Natural killer cell (primary cell): ENCODE results near the gene CALN1. TPM values are rescaled to one million over a fixed set of nuclear protein-coding genes. Genes with fewer than 3 reads are reported as not detected.

Experiments used
- ATAC-seq, 3 donors: fragments of 150-1000 bp in 2 of 3; fragments of 200-7000 bp in 1 of 3; cut with Tn5 transposase; 1 replicate in 1 of 3; 2 replicates in 2 of 3; pipeline ENCODE4 v1.10.0; 2021; ENCODE audit warnings: mild to moderate bottlenecking in 2 of 3, moderate library complexity in 2 of 3
- DNase-seq, 2 donors: peaks; one replicate each; pipeline versions ENCODE4 v3.0.0 to v3.0.0-alpha.2; 2013 to 2021; ENCODE audit warnings: mixed read lengths in 1 of 2
- H3K27ac ChIP-seq: one replicate; pipeline ENCODE4 v1.5.1; 2013; ENCODE audit warnings: mild to moderate bottlenecking, low read length
- H3K27me3 ChIP-seq: one replicate; pipeline ENCODE4 v1.6.1; 2013; ENCODE audit warnings: low read length; ENCODE audit not compliant: control insufficient read depth, insufficient read depth
- H3K36me3 ChIP-seq: one replicate; pipeline ENCODE4 v1.6.1; 2013; ENCODE audit warnings: low read length; ENCODE audit not compliant: control insufficient read depth, insufficient read depth
- H3K4me1 ChIP-seq: one replicate; pipeline ENCODE4 v1.6.1; 2013; ENCODE audit warnings: low read length; ENCODE audit not compliant: control insufficient read depth, insufficient read depth
- H3K4me3 ChIP-seq: one replicate; pipeline ENCODE4 v1.5.1; 2013; ENCODE audit warnings: low read length
- H3K9me3 ChIP-seq: one replicate; pipeline ENCODE4 v1.6.1; 2013; ENCODE audit warnings: low read length; ENCODE audit not compliant: control insufficient read depth, insufficient read depth
- H3K27ac Mint-ChIP-seq, 2 donors: one replicate each; pipeline ENCODE4 v1.8.0; 2022; ENCODE audit warnings: mild to moderate bottlenecking in 2 of 2, mixed read lengths in 2 of 2, moderate library complexity in 1 of 2
- H3K27me3 Mint-ChIP-seq, 2 donors: one replicate each; pipeline ENCODE4 v1.8.0; 2022; ENCODE audit warnings: low read depth in 2 of 2, mixed read lengths in 2 of 2
- H3K36me3 Mint-ChIP-seq: one replicate; pipeline ENCODE4 v1.8.0; 2022; ENCODE audit warnings: mixed read lengths
- H3K4me1 Mint-ChIP-seq, 2 donors: one replicate each; pipeline ENCODE4 v1.8.0; 2022; ENCODE audit warnings: mixed read lengths in 2 of 2
- H3K4me3 Mint-ChIP-seq: one replicate; pipeline ENCODE4 v1.8.0; 2022; ENCODE audit warnings: mild to moderate bottlenecking, moderate library complexity, mixed read lengths
- H3K9me3 Mint-ChIP-seq, 2 donors: one replicate each; pipeline ENCODE4 v1.8.0; 2022; ENCODE audit warnings: mixed read lengths in 2 of 2
- WGBS: methylation state at CpG from one replicate; pipeline ENCODE4 v1.1.7; 2013; ENCODE audit warnings: missing lambda C conversion rate; ENCODE audit not compliant: insufficient coverage; 5-methylcytosine and 5-hydroxymethylcytosine counted together
- intact Hi-C: fragments of 100-400 bp; cut with micrococcal nuclease; formaldehyde crosslinking; loops from one replicate; pipeline ENCODE4 v1.14.2; 2022
- total RNA-seq, 4 donors: library from RNA; stranded (reverse); fragments of 120-200 nt in 1 of 4; gene quantifications; one replicate each; pipeline versions ENCODE4 v1.2.3 to v1.2.4, GENCODE V29; 2013 to 2022
- TF ChIP-seq, protein P1 (sequence below): fragments of 200-600 bp; IDR thresholded peaks from one replicate; pipeline ENCODE4 v1.8.0; 2022; ENCODE audit warnings: antibody characterized with exemption

The CALN1 gene
- total RNA-seq, 3 donors from 2014 or later (not counting 1 experiment from before 2014, with no cell fraction given): 0.18 TPM; not detected in 2

DNA sequence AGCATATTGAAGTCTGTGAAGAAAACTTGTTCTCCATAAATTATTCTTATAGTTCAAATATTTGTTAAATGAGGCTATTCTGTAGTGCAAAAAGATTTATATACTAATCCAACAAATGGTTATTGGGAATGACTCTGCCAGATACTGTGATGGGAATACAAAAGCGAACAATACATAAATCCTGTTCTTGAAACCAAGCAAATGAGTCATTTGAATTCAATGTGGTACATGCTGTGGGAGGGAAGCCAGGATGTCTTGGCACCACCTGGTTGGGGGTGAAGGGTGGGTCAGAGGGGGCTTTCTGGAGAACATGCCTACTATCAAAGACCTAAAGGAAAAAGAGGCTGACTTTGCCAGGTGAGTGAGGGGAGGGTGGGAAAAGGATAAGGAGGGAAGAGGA is 594.2 kb downstream of the CALN1 start:
- H3K36me3 Mint-ChIP-seq: no peaks in the 10 kb centered on the region
- H3K4me1 ChIP-seq: no peaks in the 10 kb centered on the region
- DNase-seq: no peak
- TF ChIP-seq, protein P1, sequence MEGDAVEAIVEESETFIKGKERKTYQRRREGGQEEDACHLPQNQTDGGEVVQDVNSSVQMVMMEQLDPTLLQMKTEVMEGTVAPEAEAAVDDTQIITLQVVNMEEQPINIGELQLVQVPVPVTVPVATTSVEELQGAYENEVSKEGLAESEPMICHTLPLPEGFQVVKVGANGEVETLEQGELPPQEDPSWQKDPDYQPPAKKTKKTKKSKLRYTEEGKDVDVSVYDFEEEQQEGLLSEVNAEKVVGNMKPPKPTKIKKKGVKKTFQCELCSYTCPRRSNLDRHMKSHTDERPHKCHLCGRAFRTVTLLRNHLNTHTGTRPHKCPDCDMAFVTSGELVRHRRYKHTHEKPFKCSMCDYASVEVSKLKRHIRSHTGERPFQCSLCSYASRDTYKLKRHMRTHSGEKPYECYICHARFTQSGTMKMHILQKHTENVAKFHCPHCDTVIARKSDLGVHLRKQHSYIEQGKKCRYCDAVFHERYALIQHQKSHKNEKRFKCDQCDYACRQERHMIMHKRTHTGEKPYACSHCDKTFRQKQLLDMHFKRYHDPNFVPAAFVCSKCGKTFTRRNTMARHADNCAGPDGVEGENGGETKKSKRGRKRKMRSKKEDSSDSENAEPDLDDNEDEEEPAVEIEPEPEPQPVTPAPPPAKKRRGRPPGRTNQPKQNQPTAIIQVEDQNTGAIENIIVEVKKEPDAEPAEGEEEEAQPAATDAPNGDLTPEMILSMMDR: no peak
- H3K27me3 Mint-ChIP-seq: no peaks in the 10 kb centered on the region
- no peak overlapping the region for H3K27ac ChIP-seq
- no peaks in the 10 kb centered on the region for H3K27me3 ChIP-seq
- H3K36me3 ChIP-seq: no peaks in the 10 kb centered on the region
- H3K4me3 Mint-ChIP-seq: no peak overlapping the region
- H3K27ac Mint-ChIP-seq: no peak overlapping the region
- no peak overlapping the region for H3K4me3 ChIP-seq
- H3K9me3 ChIP-seq: no peaks in the 10 kb centered on the region
- H3K4me1 Mint-ChIP-seq: no peaks in the 10 kb centered on the region
- peaks cover under 1 to 2% of the 10 kb centered on the region in 2 donors for H3K9me3 Mint-ChIP-seq
- intact Hi-C loops: no loop called here
- ATAC-seq: no peak
- 100% methylated on average over 1 of the region's 1 CpG for WGBS

DNA sequence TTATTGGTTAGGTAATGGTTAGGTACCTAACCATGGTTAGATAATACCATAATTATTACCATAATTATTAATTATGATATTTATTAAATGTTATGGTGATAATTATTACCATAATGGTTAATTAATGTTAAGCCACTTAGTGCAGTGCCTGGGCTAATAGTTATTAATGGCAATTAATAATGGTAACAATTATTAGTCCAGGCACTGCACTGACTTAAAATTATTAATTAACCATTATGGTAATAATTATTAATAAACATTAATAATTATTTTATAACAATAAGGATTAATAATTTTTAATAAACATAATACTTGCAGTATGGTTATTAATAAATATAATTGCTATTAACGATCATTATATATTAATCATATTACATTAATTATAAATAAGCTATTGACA is 604.0 kb downstream of the CALN1 start:
- ATAC-seq: no peak
- Histone ChIP-seq H3K4me3 (no peak overlapping the region), H3K9me3 (peaks cover 13% of the 10 kb centered on the region), H3K4me1 (no peaks in the 10 kb centered on the region), H3K27ac (no peak overlapping the region), H3K36me3 (no peaks in the 10 kb centered on the region), H3K27me3 (no peaks in the 10 kb centered on the region)
- no CpG with 5 or more reads among the region's 1 CpG for WGBS
- peaks cover 7% of the 10 kb centered on the region in 2 donors for H3K9me3 Mint-ChIP-seq
- H3K27ac Mint-ChIP-seq: no peak overlapping the region
- H3K27me3 Mint-ChIP-seq: no peaks in the 10 kb centered on the region
- intact Hi-C loops: no loop called here
- H3K4me3 Mint-ChIP-seq: no peak overlapping the region
- H3K36me3 Mint-ChIP-seq: no peaks in the 10 kb centered on the region
- H3K4me1 Mint-ChIP-seq: no peaks in the 10 kb centered on the region
- TF ChIP-seq, protein P1: no peak
- no peak for DNase-seq

DNA sequence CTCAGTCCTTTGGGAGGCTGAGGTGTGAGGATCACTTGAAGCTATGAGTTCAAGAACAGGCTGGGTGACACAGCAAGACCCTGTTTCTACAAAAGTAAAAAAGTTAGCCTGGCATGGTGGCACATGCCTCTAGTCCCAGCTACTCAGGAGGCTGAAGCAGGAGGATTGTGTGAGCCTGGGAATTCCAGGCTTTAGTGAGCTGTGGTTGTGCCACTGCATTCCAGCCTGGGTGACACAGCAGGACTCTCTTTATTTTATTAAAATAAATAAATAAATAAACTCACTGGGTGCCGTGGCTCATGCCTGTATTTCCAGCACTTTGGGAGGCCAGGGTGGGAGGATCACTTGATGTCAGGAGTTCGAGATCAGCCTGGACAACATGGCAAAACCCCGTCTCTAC is 607.9 kb downstream of the CALN1 start:
- Histone ChIP-seq H3K4me1 (no peaks in the 10 kb centered on the region), H3K9me3 (peaks cover 13% of the 10 kb centered on the region), H3K4me3 (no peak overlapping the region), H3K27ac (no peak overlapping the region), H3K36me3 (no peaks in the 10 kb centered on the region), H3K27me3 (no peaks in the 10 kb centered on the region)
- TF ChIP-seq, protein P1: no peak
- no peaks in the 10 kb centered on the region for H3K36me3 Mint-ChIP-seq
- DNase-seq (no peak), ATAC-seq (no peak)
- no peaks in the 10 kb centered on the region for H3K4me1 Mint-ChIP-seq
- H3K4me3 Mint-ChIP-seq: no peak overlapping the region
- H3K9me3 Mint-ChIP-seq: peaks cover 5 to 7% of the 10 kb centered on the region in 2 donors
- H3K27me3 Mint-ChIP-seq: no peaks in the 10 kb centered on the region
- no peak overlapping the region for H3K27ac Mint-ChIP-seq
- 96% methylated on average over 3 of the region's 3 CpGs for WGBS
- intact Hi-C loops: no loop called here

DNA sequence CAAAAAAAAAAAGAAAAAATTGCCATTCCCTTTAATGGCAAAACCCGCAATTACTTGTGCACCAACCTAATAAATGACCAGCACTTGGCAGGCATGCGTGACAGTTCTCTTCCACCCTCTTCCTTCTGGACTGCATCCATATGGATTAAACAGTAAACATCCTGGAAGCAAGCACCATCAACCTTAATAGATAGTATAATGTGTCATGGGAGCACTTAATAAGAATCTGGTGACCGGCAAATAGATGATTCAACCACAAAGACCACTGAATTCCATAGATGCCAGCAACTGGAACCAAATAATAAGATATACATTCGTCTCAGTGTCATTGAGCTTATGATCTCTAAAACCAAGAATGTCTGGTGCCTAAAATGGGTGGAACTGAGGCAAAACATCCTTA is 610.2 kb downstream of the CALN1 start:
- intact Hi-C loops: no loop called here
- Histone ChIP-seq H3K27me3 (no peaks in the 10 kb centered on the region), H3K36me3 (no peaks in the 10 kb centered on the region), H3K9me3 (peaks cover 10% of the 10 kb centered on the region), H3K27ac (no peak overlapping the region), H3K4me1 (no peaks in the 10 kb centered on the region), H3K4me3 (no peak overlapping the region)
- Mint-ChIP-seq H3K4me3 (no peak overlapping the region), H3K4me1 (no peaks in the 10 kb centered on the region), H3K27ac (no peak overlapping the region), H3K27me3 (no peaks in the 10 kb centered on the region), H3K36me3 (no peaks in the 10 kb centered on the region), H3K9me3 (peaks cover 5 to 10% of the 10 kb centered on the region in 2 donors)
- TF ChIP-seq, protein P1: no peak
- WGBS: 100% methylated on average over 3 of the region's 4 CpGs
- DNase-seq (no peak), ATAC-seq (no peak)
